ENCODE measurements around the gene SLK.

- no peak for TF ChIP-seq JUN (IDR thresholded peaks at IDR 0.05)
- no peak for TF ChIP-seq CTCF (IDR thresholded peaks at IDR 0.05)
- TF ChIP-seq E2F6 (IDR thresholded peaks at IDR 0.05; ENCODE audit: borderline replicate concordance, low read depth): no peak
- TF ChIP-seq CBX8 (IDR thresholded peaks at IDR 0.05): no peak
- no peak for TF ChIP-seq POLR2A (IDR thresholded peaks at IDR 0.05; ENCODE audit: low read length)
- TF ChIP-seq MAX (IDR thresholded peaks at IDR 0.05): no peak
- TF ChIP-seq RFX5 (IDR thresholded peaks at IDR 0.05): no peak
- TF ChIP-seq REST (IDR thresholded peaks at IDR 0.05): no peak
These were observed 38.4 kb downstream of the SLK start for GRCh38 chr10:104005172-104005863.

Measured in A549 (cell line).